Fibroblast of lung (primary cell): ENCODE data around the gene R3HDM4.
"Not testable (repeated sequence)": the region's sequence is repeated elsewhere in the genome, so short reads cannot be mapped to it uniquely, and the experiment has no call there.

Experiments
- EZH2 ChIP-seq: IDR thresholded peaks from 2 replicates; pipeline ENCODE4 v1.5.1; 2012; ENCODE audit warnings: low read length, control low read depth, mild to moderate bottlenecking; ENCODE audit errors: missing control alignments
- TF ChIP-seq, protein P1 (sequence below), 2 donors: IDR thresholded peaks in 1 of 2; conservative IDR thresholded peaks in 1 of 2; 1 replicate in 1 of 2; 2 replicates in 1 of 2; pipeline ENCODE4 v1.5.1; 2011 to 2012; ENCODE audit warnings: low read length in 2 of 2, control low read depth in 1 of 2, inconsistent platforms in 1 of 2, low read depth in 1 of 2, mild to moderate bottlenecking in 1 of 2

DNA sequence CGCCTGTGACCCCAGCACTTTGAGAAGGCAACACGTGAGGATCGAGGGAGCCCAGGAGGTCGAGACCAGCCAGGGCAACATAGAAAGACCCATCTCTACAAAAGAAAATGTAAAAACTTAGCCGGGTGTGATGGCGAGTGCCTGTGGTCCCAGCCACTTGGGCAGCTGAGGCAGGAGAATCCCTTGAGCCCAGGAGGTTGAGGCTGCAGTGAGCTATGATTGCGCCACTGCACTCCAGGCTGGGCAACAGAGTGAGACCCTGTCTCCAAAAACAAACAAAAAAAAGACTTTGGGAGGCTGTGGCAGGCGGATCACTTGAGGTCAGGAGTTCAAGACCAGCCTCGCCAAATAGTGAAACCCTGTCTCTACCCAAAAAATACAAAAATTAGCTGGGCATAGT is 44.6 kb upstream of the R3HDM4 start:
- TF ChIP-seq, protein P1, sequence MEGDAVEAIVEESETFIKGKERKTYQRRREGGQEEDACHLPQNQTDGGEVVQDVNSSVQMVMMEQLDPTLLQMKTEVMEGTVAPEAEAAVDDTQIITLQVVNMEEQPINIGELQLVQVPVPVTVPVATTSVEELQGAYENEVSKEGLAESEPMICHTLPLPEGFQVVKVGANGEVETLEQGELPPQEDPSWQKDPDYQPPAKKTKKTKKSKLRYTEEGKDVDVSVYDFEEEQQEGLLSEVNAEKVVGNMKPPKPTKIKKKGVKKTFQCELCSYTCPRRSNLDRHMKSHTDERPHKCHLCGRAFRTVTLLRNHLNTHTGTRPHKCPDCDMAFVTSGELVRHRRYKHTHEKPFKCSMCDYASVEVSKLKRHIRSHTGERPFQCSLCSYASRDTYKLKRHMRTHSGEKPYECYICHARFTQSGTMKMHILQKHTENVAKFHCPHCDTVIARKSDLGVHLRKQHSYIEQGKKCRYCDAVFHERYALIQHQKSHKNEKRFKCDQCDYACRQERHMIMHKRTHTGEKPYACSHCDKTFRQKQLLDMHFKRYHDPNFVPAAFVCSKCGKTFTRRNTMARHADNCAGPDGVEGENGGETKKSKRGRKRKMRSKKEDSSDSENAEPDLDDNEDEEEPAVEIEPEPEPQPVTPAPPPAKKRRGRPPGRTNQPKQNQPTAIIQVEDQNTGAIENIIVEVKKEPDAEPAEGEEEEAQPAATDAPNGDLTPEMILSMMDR (conservative IDR thresholded peaks at IDR 0.05 in 1 of 2, IDR thresholded peaks at IDR 0.05 in 1 of 2; ENCODE audit: low read depth in 1 of 2, low read length in 2 of 2), result not testable (repeated sequence)
- TF ChIP-seq EZH2, result not testable (repeated sequence)
